GM12892 (cell line): Measurements from ENCODE around the gene LRP8.

Experiments
- DNase-seq: peaks from one replicate; pipeline ENCODE4 v3.0.0; 2011; ENCODE audit not compliant: insufficient read length
- FAIRE-seq: peaks from 2 replicates; lab custom pipeline; 2011; peaks lifted over from hg19 to GRCh38; lab: Jason Lieb, UNC
- POLR2A ChIP-seq: IDR thresholded peaks from 2 replicates; pipeline ENCODE4 v1.6.1; 2011; ENCODE audit warnings: low read depth, low read length, control low read depth
- POLR2AphosphoS5 ChIP-seq: IDR thresholded peaks from 2 replicates; pipeline ENCODE4 v1.6.1; 2011; ENCODE audit warnings: low read depth, low read length, control low read depth
- TAF1 ChIP-seq: IDR thresholded peaks from 2 replicates; pipeline ENCODE4 v1.6.1; 2011; ENCODE audit warnings: low read depth, mild to moderate bottlenecking, control low read depth, low read length, borderline replicate concordance

Gene LRP8

GRCh38 chr1:53307037-53307436, 20.8 kb downstream of the LRP8 start:
- no peak for FAIRE-seq
- no peak for TF ChIP-seq POLR2A
- TF ChIP-seq TAF1, result no peak
- TF ChIP-seq POLR2AphosphoS5, result no peak
- DNase-seq, result no peak

GRCh38 chr1:53306168-53306567, 21.7 kb downstream of the LRP8 start:
- no peak for DNase-seq
- no peak for TF ChIP-seq POLR2A
- no peak for TF ChIP-seq POLR2AphosphoS5
- TF ChIP-seq TAF1, result no peak
- FAIRE-seq, result no peak

DNA sequence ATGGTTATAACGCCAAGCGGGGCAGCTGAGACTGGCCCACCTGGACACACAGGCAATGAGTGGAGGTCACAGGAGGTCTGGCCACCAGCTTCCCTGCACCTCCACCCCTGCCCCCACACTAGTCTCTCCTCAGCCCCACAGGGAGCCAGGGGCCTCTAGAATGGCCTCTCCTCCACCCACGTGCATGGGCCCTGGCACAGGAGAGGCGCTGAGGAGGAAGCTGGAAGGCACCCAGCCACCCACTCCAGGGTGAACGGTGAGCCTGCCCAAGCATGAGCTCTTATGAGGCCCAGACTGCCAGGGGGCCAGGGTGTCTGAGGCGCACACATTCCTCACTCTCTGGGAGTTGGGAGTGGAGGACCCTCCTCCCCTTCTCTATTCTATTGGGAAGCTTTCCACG, 22.2 kb downstream of the LRP8 start:
- FAIRE-seq (no peak), DNase-seq (no peak)
- TF ChIP-seq TAF1 (no peak), POLR2AphosphoS5 (no peak), POLR2A (no peak)

DNA sequence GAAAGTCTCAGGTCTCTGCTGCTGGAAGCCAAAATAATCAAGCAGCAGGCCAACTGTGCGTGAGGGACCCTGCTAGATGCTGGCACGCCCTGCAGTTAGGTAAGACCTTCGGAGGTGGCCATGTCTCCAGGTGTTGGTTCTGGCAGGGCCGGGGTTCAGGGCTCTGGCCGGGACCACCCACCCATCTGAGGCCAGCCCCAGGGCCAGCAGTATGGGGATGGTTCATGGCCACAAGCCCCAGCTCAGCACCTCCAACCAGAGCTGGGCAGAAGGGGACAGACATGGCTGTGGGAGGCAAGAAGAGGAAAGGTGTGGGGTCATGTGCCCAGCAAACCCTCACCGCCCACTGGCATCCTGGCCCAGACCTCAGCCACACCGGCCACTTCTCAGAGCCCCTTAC, 23.3 kb downstream of the LRP8 start:
- FAIRE-seq (no peak), DNase-seq (no peak)
- TF ChIP-seq POLR2A, result no peak
- TF ChIP-seq TAF1, result no peak
- TF ChIP-seq POLR2AphosphoS5, result no peak

GRCh38 chr1:53303726-53304515, 23.9 kb downstream of the LRP8 start:
- no peak for FAIRE-seq

DNA sequence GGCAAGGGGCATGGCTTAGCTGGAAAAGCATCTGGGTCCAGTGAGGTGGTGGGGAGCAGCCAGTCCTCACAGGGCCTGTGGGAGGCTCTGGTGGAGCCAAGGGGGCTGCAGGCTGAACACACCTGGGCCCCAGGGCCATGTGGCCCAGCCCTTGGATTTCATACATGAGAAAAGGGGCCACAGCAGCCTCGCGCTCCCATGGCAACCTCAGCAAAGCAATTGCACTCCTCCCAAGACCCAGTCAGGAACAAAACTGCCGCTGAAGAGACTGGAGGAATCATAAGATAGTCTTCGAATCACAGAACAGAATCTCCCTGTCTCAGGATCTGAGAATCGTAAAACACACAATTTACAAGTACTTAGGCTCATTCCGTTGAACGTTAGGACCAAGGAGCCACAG, 24.6 kb downstream of the LRP8 start:
- TF ChIP-seq POLR2AphosphoS5, result no peak
- no peak for TF ChIP-seq TAF1
- no peak for TF ChIP-seq POLR2A
- DNase-seq, result no peak
- no peak for FAIRE-seq

More at GRCh38 chr1:53303726-53304515, 23.9 kb downstream of the LRP8 start:
- TF ChIP-seq POLR2AphosphoS5 (no peak), TAF1 (no peak), POLR2A (no peak)
- no peak for DNase-seq

- TF ChIP-seq POLR2A (no peak), POLR2AphosphoS5 (no peak)
- no peak for DNase-seq
- no peak for FAIRE-seq
These were observed 28.6 kb downstream of the LRP8 start for GRCh38 chr1:53299233-53299632.

DNA sequence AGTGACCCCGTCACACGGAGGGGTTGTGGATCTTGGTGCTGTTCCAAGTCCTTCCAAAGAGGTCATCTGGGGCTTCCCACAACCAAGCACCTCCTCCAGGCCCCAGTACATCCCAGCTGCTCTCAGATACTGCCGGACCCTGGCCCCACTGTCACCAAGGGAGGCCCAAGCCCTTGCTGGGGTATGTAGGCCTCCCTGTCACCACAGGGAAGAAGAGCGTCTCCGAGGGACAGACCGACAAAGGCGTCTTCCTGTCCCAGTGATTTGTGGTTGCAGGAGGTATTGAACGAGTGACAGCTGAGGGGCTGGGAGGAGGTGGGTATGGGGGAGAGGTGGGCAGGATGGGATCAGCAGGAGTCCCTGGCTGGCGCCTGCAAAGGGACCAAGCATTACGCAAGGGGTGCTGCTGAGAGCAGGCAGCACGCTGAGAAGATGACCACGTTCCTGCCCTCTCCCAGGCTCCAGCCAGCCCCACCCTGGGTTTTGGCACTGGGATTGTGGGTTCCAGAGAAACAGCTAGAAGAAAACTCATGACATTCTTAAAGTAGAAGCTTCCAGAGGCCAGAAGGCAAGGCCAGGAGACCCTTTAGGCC, 29.7 kb downstream of the LRP8 start:
- FAIRE-seq (no peak), DNase-seq (no peak)
- TF ChIP-seq TAF1 (no peak), POLR2A (no peak), POLR2AphosphoS5 (no peak)

- no peak for DNase-seq
- no peak for TF ChIP-seq POLR2A
- TF ChIP-seq TAF1, result no peak
- no peak for TF ChIP-seq POLR2AphosphoS5
- no peak for FAIRE-seq
These were observed 30.7 kb downstream of the LRP8 start for GRCh38 chr1:53297195-53297594.

DNA sequence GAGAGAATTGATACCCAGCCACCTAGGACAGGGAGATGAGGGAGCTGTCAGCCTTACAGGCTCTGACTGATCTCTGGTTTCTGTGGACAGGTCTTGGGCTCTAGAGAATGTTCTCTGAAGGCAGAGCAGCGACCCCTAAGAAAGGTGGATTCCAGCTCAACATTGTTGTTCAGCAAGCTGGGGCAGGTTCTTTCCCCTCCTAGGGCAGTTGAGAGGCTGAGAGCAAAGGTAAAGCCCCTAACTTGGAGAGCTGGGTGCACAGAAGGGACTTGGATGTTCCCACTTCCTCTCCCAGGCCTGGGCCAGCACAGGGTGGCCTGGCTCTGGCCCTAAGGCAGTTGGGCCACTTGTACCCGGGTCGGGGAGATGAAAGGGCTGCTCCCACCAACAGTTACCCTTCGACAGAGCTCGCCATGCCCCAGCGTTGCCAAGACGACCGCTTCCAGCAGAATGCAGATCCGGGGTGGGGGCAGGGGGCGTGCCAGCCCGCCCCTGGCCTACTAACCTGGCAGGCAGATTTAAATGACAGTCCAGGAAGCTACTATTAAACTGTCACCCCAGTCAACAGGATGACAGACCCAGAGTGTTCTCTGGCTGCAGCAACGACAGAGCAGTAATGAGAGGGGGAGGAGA, 31.6 kb downstream of the LRP8 start:
- DNase-seq (no peak), FAIRE-seq (peak; percentile 92)
- TF ChIP-seq POLR2AphosphoS5 (no peak), POLR2A (peak; percentile 57; the same call in 1 of the 2 replicates)

DNA sequence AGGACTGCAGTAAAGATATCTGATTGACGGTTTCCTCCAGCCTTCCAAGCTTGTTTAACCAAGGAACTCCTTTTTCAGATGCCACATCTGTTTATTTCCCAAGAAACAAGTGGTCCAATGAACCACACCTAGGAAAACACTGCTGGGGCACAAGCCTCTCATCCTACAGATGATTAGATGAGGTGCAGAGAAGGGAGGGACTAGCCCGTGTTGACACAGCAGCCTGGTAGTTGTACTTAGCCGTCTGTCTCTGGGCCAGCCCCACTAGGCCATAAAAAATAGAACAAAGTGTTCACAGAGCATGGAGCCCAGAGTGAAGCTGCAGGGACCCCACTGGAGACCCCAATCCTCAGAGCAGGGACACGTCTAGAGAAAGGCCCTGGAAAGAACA, 32.1 kb downstream of the LRP8 start:
- FAIRE-seq, result peak; percentile 5
- TF ChIP-seq POLR2A (no peak), TAF1 (no peak), POLR2AphosphoS5 (no peak)
- DNase-seq, result no peak

DNA sequence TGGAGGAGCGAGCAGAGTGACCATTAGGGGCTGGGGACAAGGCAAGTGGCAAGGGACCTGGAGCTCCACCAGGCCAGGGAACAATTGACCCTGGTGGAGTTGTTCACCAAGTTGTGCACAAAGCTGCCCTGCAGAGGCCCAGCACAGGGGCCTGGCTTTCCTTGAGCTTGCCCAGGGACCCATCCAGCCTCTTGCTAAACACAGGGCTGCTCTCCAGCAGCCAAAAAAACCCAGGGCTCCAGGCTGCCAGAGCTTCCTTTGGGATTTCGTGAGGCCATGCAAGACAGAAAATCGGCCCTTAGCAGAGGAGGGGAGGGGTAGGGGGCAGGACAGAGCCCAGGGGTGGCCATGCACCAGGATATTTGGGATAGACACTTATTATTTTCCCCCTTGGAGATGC, 32.6 kb downstream of the LRP8 start:
- FAIRE-seq (no peak), DNase-seq (no peak)
- TF ChIP-seq TAF1 (no peak), POLR2AphosphoS5 (no peak), POLR2A (no peak)
